GM12873 (cell line): ENCODE data around the gene NRP1.

ENCODE experiments used
- TF ChIP-seq, protein P1 (sequence below): IDR thresholded peaks from 2 replicates; pipeline ENCODE4 v1.5.1; 2012; ENCODE audit warnings: low read depth, mild to moderate bottlenecking, moderate library complexity, low read length, control low read depth; ENCODE audit not compliant: insufficient read depth; ENCODE audit errors: missing control alignments

The NRP1 gene

DNA sequence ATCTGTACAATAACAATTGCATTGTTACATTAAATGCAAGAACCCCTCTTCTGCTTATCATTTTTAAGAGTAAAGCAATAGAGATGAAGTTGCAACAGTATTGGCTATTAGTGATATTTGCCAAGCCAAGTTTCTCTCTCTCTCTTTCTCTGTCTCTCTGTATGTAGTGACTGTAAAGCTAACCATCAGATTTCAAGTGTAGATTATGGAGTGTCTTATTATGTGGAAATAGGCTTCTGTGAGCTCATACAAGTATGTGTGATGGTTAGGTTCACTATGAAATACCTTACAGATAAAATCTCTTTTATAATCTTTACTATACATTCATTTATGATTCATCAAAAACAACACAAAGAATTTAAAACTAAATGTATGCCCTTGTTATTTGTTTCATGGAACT, 28.6 kb upstream of the NRP1 start:
- TF ChIP-seq, protein P1, sequence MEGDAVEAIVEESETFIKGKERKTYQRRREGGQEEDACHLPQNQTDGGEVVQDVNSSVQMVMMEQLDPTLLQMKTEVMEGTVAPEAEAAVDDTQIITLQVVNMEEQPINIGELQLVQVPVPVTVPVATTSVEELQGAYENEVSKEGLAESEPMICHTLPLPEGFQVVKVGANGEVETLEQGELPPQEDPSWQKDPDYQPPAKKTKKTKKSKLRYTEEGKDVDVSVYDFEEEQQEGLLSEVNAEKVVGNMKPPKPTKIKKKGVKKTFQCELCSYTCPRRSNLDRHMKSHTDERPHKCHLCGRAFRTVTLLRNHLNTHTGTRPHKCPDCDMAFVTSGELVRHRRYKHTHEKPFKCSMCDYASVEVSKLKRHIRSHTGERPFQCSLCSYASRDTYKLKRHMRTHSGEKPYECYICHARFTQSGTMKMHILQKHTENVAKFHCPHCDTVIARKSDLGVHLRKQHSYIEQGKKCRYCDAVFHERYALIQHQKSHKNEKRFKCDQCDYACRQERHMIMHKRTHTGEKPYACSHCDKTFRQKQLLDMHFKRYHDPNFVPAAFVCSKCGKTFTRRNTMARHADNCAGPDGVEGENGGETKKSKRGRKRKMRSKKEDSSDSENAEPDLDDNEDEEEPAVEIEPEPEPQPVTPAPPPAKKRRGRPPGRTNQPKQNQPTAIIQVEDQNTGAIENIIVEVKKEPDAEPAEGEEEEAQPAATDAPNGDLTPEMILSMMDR, result no peak

DNA sequence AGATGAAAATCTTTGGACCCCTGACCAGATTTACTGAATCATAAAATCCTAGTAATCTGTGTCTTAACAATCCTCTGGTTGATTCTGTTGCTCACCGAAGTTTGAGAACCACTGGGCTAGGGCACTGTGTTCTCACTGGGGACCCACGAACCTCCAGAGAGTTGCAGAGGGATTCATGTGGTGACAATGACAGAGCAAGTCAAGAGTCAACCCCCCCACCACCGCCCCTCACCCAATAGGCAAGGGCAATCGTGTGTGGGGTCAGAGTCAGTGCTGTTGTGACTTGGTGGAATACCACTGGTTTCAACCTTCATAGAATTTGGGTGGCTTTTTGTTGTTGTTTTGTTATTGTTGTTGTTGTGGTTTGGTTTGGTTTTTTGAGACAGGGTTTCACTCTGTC, 23.5 kb upstream of the NRP1 start:
- TF ChIP-seq, protein P1, result no peak

DNA sequence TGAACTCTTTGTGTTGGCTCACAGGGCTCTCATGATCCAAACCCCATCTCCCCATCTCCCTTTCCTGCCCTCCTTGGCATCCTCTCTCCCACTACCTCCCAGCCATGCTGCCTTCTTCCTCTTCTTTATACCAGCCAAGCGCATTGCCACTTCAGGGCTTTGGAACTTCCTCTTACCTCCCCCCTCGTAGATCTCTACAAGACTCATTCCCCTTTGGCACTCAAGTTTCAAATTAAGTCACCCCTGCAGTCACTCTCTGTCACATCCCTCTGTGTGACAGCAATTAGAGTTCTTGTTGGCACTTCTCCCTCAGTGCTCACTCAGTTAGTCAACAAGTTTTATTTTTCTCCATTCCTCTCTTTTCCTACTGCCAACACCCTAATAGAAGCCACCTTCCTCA, 20.8 kb upstream of the NRP1 start:
- TF ChIP-seq, protein P1, result no peak

DNA sequence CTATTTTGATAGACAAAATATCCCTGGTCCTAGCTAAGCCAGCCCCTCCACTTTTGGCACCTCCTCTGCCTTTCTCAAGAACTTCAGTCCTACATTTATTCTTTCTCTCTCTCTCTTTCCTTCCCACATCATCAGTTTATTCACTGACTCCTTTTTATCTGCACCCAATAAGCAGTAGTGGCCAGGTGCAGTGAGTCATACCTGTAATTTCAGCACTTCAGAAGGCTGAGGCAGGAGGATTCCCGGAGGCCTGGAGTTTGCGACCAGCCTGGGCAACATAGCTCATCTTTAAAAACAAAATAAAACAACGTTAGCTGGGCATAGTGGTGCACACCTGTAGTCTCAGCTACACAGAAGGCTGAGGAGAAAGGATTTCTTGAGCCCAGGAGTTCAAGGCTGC, 19.4 kb upstream of the NRP1 start:
- TF ChIP-seq, protein P1, result no peak

DNA sequence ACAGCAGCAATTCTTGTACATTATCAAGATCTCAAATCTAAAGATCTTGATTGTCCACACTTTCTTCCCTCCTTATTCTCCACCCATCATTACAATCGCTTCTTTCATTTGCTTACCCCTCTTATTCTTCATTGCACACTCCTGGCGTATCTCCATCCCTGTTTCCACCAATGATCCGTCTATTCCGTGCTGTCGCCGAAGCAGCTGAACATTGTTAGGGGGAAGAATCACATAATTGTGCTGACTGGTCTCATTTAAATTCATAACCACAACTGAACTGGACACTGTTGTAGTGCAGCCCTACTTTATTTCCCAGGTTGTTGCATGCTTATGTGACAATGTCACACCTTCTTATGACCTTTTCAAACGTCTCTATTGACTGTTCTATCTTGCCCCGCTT, 18.9 kb upstream of the NRP1 start:
- TF ChIP-seq, protein P1, result no peak

DNA sequence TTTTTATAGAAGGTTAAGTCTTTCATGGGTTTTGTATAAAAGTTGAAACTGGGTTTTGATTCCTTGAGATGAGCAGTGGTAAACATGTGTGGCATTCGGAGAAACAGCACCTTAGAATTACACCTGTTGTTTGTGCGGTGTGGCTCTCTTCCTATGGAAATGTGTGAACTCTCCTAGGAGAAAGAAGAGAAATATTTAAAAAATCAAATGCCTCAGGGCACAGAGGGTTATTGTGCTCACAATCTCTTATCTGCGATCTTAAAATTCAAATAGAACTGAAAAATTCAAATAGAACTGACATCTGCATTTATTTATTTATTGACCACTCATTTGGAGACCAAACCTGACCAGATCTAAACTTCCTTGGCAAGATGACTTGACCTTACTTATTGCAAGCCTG, 18.1 kb upstream of the NRP1 start:
- TF ChIP-seq, protein P1, result no peak

DNA sequence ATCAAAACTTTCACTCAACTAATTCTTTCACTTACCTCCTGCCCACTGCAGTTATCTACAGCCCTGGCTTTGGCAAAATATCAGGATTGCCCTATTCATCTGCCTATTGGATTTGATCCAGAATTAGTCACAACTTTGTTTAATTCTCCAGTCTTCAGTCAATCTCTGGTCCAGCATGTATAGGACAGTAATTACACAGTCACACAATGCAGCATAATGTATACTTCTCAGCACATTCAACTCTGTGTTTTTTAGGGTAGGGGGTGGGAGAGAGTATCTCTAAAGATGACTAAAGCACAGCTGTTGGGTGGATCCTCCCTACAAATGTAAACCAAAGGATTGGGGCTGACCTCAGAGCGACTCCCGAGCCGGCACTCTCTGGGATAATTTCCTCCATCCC, 17.7 kb upstream of the NRP1 start:
- TF ChIP-seq, protein P1, result no peak
